WTC11 (cell line): ENCODE results near the gene RBM38. TPM values are rescaled to one million over a fixed set of nuclear protein-coding genes. Genes with fewer than 3 reads are reported as not detected.

ENCODE experiments used
- ATAC-seq: fragments of 200-7000 bp; cut with Tn5 transposase; 2 replicates; pipeline ENCODE4 v1.10.0; 2021; ENCODE audit warnings: mild to moderate bottlenecking, moderate library complexity
- CTCF ChIA-PET: fragments of 300-600 bp; sonication (Branson Sonifier 250); formaldehyde crosslinking; loops from one replicate; lab custom pipeline; 2021; ENCODE audit warnings: antibody characterized with exemption; lab: Charles Lee
- POLR2A ChIA-PET: fragments of 350-600 bp; sonication (Branson Sonifier 250); formaldehyde crosslinking; loops from one replicate; lab custom pipeline; 2021; ENCODE audit warnings: antibody characterized with exemption; lab: Charles Lee
- DNase-seq: peaks from one replicate; pipeline ENCODE4 v3.0.0; 2021; ENCODE audit warnings: low spot score
- H3K27ac Mint-ChIP-seq: 2 replicates; pipeline ENCODE4 v1.8.0; 2021; ENCODE audit warnings: mixed read lengths
- H3K27me3 Mint-ChIP-seq: 2 replicates; pipeline ENCODE4 v1.8.0; 2021; ENCODE audit warnings: low read depth, mild to moderate bottlenecking, moderate library complexity, mixed read lengths
- H3K36me3 Mint-ChIP-seq: 2 replicates; pipeline ENCODE4 v1.8.0; 2021; ENCODE audit warnings: mixed read lengths
- H3K4me1 Mint-ChIP-seq: 2 replicates; pipeline ENCODE4 v1.8.0; 2022; ENCODE audit warnings: mixed read lengths
- H3K4me3 Mint-ChIP-seq: 2 replicates; pipeline ENCODE4 v1.8.0; 2021; ENCODE audit warnings: mild to moderate bottlenecking, moderate library complexity, mixed read lengths
- H3K9me3 Mint-ChIP-seq: 2 replicates; pipeline ENCODE4 v1.8.0; 2021; ENCODE audit warnings: mixed read lengths
- ARID4B ChIP-seq: sonication (generic); formaldehyde crosslinking; IDR thresholded peaks from 2 replicates; pipeline ENCODE4 v1.8.0; 2023; ENCODE audit warnings: missing genetic modification reagents, mild to moderate bottlenecking, borderline replicate concordance
- CDX4 ChIP-seq: fragments of 250-450 bp; sonication (Bioruptor Pico); IDR thresholded peaks from 2 replicates; pipeline ENCODE4 v1.9.0; 2021; ENCODE audit warnings: moderate library complexity, mild to moderate bottlenecking, inconsistent platforms, borderline replicate concordance
- ETV6 ChIP-seq: sonication (generic); formaldehyde crosslinking; IDR thresholded peaks from 2 replicates; pipeline ENCODE4 v1.8.1; 2022; ENCODE audit warnings: mild to moderate bottlenecking, missing genetic modification reagents
- NR3C1 ChIP-seq: sonication (generic); formaldehyde crosslinking; conservative IDR thresholded peaks from 2 replicates; pipeline ENCODE4 v1.8.1; 2023; ENCODE audit warnings: low read depth, mild to moderate bottlenecking, missing genetic modification reagents
- SMAD4 ChIP-seq: sonication (generic); formaldehyde crosslinking; IDR thresholded peaks from 2 replicates; pipeline ENCODE4 v1.8.0; 2022; ENCODE audit warnings: mild to moderate bottlenecking, missing genetic modification reagents
- SOX15 ChIP-seq: fragments of 250-450 bp; sonication (Bioruptor Pico); IDR thresholded peaks from 2 replicates; pipeline ENCODE4 v1.9.0; 2021; ENCODE audit warnings: mild to moderate bottlenecking
- TCF7 ChIP-seq: sonication (generic); formaldehyde crosslinking; IDR thresholded peaks from 2 replicates; pipeline ENCODE4 v1.8.0; 2022; ENCODE audit warnings: mild to moderate bottlenecking, low read depth, missing genetic modification reagents, moderate library complexity
- ZBTB21 ChIP-seq: sonication (generic); formaldehyde crosslinking; IDR thresholded peaks from 2 replicates; pipeline ENCODE4 v1.8.1; 2023; ENCODE audit warnings: mild to moderate bottlenecking, missing genetic modification reagents, borderline replicate concordance
- ZNF232 ChIP-seq: sonication (generic); formaldehyde crosslinking; IDR thresholded peaks from 2 replicates; pipeline ENCODE4 v1.8.0; 2022; ENCODE audit warnings: mild to moderate bottlenecking, missing genetic modification reagents
- total RNA-seq: library from RNA; stranded (reverse); gene quantifications from 3 replicates; pipeline ENCODE4 v1.2.3, GENCODE V29; 2021
- TF ChIP-seq, protein P1 (sequence below): sonication (generic); formaldehyde crosslinking; IDR thresholded peaks from 2 replicates; pipeline ENCODE4 v1.8.0; 2022; ENCODE audit warnings: missing genetic modification reagents
- TF ChIP-seq, protein P2 (sequence below): sonication (generic); formaldehyde crosslinking; IDR thresholded peaks from 2 replicates; pipeline ENCODE4 v1.8.1; 2023; ENCODE audit warnings: mild to moderate bottlenecking, missing genetic modification reagents, moderate library complexity

The RBM38 gene
- total RNA-seq, 1 experiment from 2014 or later, result 69.0 TPM

- TF ChIP-seq, protein P1, sequence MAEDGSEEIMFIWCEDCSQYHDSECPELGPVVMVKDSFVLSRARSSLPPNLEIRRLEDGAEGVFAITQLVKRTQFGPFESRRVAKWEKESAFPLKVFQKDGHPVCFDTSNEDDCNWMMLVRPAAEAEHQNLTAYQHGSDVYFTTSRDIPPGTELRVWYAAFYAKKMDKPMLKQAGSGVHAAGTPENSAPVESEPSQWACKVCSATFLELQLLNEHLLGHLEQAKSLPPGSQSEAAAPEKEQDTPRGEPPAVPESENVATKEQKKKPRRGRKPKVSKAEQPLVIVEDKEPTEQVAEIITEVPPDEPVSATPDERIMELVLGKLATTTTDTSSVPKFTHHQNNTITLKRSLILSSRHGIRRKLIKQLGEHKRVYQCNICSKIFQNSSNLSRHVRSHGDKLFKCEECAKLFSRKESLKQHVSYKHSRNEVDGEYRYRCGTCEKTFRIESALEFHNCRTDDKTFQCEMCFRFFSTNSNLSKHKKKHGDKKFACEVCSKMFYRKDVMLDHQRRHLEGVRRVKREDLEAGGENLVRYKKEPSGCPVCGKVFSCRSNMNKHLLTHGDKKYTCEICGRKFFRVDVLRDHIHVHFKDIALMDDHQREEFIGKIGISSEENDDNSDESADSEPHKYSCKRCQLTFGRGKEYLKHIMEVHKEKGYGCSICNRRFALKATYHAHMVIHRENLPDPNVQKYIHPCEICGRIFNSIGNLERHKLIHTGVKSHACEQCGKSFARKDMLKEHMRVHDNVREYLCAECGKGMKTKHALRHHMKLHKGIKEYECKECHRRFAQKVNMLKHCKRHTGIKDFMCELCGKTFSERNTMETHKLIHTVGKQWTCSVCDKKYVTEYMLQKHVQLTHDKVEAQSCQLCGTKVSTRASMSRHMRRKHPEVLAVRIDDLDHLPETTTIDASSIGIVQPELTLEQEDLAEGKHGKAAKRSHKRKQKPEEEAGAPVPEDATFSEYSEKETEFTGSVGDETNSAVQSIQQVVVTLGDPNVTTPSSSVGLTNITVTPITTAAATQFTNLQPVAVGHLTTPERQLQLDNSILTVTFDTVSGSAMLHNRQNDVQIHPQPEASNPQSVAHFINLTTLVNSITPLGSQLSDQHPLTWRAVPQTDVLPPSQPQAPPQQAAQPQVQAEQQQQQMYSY (CRISPR knock-in tag), result no peak
Measured at GRCh38 chr20:57370316-57370715, 20.9 kb upstream of the RBM38 start (continued).

DNA sequence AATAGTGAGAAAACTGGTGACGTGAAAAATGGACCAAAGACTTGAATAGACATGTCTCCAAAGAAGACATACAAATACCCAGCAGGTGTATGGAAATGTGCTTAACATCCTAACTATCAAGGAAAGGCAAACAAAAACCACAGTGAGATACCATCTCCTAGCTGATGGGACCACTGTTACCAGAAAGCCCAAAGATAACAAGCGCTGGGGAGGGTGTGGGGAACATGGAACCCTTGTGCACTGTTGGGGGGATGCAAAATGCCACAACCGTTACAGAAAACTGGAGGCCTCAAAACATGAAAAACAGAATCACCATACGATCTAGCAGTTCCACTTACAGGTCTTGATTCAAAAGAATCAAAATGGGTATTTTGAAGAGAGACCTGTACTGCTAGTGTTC lies 19.8 kb upstream of the RBM38 start:
- ATAC-seq, result no peak
- no peak for TF ChIP-seq SOX15 (CRISPR knock-in tag)
- TF ChIP-seq CDX4 (CRISPR knock-in tag), result no peak
- TF ChIP-seq, protein P2, sequence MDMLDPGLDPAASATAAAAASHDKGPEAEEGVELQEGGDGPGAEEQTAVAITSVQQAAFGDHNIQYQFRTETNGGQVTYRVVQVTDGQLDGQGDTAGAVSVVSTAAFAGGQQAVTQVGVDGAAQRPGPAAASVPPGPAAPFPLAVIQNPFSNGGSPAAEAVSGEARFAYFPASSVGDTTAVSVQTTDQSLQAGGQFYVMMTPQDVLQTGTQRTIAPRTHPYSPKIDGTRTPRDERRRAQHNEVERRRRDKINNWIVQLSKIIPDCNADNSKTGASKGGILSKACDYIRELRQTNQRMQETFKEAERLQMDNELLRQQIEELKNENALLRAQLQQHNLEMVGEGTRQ (CRISPR knock-in tag), result no peak
- peaks cover 84% of the 10 kb centered on the region for H3K36me3 Mint-ChIP-seq

GRCh38 chr20:57372157-57372556 lies 19.0 kb upstream of the RBM38 start:
- ATAC-seq (no peak), DNase-seq (no peak)
- CTCF ChIA-PET, result no interaction called here
- POLR2A ChIA-PET, result no interaction called here
- Mint-ChIP-seq H3K27ac (no peak overlapping the region), H3K4me3 (no peak overlapping the region), H3K9me3 (no peaks in the 10 kb centered on the region), H3K36me3 (peaks cover 84% of the 10 kb centered on the region), H3K27me3 (no peaks in the 10 kb centered on the region), H3K4me1 (peaks cover 12% of the 10 kb centered on the region)
- TF ChIP-seq SMAD4 (no peak), ZNF232 (CRISPR knock-in tag) (no peak), ARID4B (no peak), ETV6 (CRISPR knock-in tag) (no peak), ZBTB21 (CRISPR knock-in tag) (no peak), TCF7 (no peak), NR3C1 (CRISPR knock-in tag) (no peak)
- TF ChIP-seq, all 79 proteins: peak for 0

More for the DNA sequence above, 19.8 kb upstream of the RBM38 start:
- no peak overlapping the region for H3K4me3 Mint-ChIP-seq
- no peaks in the 10 kb centered on the region for H3K27me3 Mint-ChIP-seq
- H3K27ac Mint-ChIP-seq, result no peak overlapping the region
- CTCF ChIA-PET, result no interaction called here
- no peak for DNase-seq
- POLR2A ChIA-PET, result no interaction called here
- H3K9me3 Mint-ChIP-seq, result no peaks in the 10 kb centered on the region
- peaks cover 12% of the 10 kb centered on the region for H3K4me1 Mint-ChIP-seq
